CD4-positive, alpha-beta T cell treated with Interleukin-1 beta for 1 hour (primary cell): ENCODE data around the gene MEX3A.

Experiments used
- DNase-seq, 2 donors: peaks; one replicate each; pipeline ENCODE4 v3.0.0-alpha.2; 2020 to 2022

The MEX3A gene, protein sequence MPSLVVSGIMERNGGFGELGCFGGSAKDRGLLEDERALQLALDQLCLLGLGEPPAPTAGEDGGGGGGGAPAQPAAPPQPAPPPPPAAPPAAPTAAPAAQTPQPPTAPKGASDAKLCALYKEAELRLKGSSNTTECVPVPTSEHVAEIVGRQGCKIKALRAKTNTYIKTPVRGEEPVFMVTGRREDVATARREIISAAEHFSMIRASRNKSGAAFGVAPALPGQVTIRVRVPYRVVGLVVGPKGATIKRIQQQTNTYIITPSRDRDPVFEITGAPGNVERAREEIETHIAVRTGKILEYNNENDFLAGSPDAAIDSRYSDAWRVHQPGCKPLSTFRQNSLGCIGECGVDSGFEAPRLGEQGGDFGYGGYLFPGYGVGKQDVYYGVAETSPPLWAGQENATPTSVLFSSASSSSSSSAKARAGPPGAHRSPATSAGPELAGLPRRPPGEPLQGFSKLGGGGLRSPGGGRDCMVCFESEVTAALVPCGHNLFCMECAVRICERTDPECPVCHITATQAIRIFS

DNA sequence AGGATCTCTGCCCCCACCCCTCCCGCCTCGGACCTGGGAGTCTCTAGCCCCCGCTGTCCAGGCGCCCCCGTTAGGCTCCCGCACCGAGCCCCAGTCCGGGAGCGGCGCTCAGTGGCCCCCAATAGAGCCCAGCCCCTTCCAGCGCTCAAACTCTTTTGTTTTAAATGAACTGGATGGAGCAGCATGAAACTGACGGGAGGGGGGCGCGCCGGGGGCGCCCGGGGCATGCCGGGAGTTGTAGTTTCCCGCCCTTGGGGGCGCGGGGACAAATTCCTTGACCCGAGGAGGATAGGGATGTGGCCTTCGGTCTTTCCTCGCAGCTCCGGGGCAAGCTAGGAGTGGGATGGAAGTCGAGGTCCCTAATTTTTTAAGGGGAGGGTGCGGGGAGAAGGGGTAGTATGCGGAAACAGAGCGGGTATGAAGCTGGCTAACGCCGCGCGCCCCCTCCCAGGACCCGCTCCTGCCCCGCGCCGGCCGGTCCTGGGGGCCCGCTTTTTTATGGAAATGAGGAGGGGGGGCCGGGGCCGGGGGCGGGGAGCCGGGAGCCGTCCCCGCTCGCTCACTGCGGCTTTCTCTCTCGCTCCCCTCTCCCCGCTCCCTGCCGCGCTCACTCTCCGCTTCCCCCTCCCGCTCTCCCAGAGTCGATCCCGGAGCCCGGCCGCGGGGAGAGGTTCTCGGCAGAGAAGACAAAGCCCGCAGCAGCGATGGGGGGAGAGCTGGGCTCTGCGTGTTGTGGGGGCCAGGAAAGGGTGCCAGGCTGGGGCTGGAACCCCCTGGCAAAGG lies at the start of gene MEX3A:
TSS of gene MEX3A (minus strand) at position 157 of the 783 bp plus-strand sequence. CDS start 467 bp downstream, outside the sequence.
- peak; percentile 58 to 60 for DNase-seq

DNA sequence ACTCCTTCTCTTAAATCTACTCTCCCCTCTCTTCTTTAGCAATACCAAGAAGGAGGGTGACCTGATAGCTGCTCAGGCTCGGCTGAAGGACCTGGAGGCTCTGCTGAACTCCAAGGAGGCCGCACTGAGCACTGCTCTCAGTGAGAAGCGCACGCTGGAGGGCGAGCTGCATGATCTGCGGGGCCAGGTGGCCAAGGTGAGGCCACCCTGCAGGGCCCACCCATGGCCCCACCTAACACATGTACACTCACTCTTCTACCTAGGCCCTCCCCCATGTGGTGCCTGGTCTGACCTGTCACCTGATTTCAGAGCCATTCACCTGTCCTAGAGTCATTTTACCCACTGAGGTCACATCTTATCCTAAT lies 48.3 kb upstream of the MEX3A start:
- no peak for DNase-seq

DNA sequence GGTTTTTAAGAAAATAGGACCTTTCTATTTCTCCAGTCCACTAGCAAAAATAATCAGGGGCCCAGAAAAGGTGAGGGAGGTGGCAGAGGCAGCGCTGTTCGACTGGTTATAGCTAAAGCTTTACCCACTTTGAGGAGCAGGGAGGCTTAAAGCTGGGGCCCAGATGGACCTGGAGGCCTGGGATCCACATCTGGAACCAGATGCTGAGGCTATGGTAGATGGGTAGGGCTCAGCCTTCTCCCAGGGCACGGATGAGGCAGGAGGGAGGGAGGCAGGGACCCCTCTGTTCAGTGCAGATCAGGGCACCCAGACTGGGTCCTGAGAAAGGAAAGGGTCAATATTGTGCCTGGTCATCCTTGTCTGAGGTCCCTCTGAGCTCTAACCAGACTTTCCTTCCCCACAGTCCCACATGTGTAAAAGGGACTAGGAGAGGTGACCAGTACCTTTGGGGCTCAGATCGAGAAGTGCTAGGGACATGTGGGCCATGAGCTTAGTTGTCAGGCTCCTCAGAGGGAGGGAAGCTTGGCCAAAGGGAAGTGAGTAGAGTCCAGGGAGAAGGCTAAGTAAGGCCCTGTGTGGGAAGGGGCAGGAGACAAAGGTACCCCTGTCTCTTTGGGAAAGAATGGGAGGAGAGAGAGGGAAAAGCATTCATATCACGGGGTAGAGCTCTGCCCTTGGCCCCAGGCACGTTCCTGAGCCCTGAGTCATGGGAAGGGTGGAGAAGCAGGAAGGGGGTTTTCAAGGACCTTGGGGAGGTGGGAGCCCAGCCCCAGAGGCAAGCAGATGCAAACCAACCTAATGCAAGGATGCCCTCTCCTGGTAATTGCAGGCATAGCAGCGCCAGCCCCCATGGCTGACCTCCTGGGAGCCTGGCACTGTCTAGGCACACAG lies 47.7 kb upstream of the MEX3A start:
- peak; percentile 76 to 82 for DNase-seq

DNA sequence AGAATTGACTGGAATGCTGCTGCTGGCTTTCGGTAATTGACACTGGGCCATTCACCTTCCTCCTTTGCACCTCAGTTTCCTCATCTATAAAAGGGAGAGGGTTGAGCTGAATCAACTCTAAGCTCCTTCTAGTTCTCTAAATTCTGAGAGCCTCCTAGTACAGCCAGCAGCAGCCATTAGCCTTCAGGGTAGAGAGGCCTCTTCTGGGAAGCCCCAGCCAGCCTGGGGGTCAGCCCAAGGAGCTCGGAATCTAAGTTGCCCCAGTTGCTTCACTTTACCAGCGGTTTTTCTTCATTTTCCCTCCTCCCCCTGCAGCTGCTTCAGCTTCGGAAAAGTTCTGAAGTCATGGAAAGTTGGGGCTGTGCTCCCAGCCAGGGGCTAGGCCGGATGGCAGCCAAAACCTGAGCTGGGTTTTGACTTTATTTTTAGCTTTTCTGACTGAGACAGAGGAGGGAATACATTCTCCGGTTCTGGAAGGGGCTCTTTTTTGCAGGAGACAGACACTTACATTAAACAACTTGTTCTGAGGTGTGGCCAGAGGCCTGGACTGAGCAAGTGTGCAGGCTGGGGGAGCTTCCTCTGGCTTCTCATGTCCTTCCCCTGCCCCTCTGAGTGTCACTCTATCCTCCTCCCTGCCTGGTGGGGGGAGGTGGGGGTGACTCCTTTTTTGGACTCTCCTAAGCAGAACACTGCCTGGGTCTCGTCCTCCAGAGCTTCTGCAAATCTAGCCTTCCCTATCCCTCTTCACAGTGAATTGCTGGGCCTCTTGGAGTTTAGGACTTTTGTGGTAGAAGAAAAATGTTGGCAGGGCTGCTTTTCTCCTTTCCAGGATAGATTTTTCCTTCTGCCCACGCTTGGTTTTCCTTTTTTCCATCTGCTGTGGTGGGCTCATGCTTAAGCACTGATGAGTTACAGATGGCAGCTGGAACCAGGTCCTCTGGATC lies 46.7 kb upstream of the MEX3A start:
- DNase-seq, result peak; percentile 1 to 13

DNA sequence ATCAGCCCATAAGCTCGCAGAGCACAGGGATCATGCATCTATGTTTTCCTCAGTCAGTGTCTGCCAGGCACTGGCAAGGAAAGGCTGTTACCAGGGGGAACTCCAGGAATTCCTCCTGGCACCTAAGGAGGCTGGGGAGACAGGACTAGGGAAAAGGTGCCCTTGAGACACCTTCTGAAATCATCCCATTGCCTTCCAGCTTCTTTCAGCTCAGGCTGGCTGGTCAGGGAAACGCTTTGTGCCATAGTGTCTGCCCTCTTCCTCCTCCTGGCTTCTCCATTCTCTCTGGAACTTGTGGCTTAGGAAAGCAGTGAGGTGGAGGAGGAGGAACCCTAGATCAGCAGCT lies 46.0 kb upstream of the MEX3A start:
- DNase-seq, result peak in 1 of 2 donors; percentile 14

DNA sequence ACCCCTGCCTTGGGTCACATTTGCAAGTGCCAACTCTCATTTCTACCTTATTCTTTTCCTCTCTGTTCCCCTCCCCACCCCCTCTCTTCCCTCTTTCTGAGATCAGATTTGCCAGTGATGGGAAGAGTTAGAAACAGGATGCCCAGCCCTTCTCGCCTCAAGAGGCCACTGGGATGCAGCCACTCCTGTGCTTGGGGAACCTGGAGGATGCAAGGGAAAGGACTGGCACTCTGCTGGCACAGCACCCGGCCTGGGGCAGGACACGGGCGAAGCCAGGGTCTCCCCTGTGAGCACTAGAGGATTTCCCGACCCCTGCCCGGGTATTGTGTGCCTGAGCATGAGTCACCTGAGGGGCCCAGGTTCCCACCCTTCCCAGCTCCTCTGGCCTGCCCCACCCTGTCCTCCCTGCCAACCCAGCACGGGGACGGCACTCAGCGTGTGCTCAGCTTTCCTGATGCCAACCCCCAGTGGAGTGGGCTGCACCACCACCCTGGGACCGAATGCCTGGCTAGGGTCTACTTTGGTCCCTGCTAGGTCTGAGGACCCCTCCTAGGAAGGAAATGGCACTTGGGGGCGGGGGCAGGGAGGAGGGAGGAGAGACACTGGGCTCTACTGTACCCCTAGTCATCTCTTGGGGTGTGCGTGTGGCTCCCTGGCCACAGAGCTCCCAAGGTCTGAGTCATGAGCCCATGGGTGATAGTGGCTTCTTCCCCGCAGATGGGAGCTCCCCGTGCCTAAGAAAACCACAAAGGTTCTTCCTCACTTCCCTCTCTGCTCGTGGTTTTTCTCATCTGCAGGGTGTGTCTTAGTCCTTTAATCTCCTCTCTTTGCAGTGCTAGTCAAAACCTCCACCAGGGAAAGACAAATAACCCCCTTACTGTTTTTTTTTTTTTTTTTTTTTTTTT lies 44.6 kb upstream of the MEX3A start:
- DNase-seq, result peak; percentile 87 to 89

DNA sequence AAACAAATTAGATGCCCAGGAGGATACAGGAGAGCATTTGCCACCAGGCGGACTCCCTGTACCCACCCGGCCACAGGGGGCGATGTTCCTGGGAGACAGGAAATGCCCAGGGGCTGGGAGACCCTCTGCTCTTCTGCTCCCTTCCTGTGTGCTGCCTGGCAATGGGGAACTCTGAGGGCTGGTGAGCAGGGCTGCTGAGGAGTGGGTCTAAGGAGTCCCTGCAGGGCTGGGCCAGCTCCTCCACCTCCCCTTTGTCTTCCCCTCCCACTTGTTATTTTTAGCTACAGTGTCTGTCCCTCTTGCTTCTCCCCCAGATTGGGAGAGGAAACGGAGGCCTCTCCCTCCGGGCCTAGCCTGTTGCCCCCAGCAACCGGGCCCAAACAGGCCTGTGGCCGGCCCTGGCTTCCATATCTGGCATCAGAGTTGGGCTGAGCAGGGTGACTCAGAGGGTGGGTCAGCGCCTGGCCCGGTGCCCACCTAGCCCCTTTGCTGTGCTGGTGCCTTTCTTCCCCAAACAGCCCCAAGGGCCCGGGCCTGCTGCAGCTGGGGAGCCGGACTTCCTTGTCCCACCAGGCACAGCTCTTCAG lies 43.9 kb upstream of the MEX3A start:
- DNase-seq, result peak; percentile 80 to 86

DNA sequence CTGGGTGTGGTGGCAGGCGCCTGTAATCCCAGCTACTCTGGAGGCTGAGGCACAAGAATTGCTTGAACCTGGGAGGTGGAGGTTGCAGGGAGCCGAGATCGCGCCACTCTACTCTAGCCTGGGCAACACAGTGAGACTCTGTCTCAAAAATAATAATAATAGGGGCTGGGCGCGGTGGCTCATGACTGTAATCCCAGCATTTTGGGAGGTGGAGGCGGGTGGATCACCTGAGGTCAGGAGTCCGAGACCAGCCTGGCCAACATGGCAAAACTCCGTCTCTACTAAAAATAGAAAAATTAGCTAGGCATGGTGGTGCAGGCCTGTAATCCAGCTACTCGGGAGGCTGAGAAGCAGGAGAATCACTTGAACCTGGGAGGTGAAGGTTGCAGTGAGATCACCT lies 43.3 kb upstream of the MEX3A start:
- DNase-seq, result peak in 1 of 2 donors; percentile 21

DNA sequence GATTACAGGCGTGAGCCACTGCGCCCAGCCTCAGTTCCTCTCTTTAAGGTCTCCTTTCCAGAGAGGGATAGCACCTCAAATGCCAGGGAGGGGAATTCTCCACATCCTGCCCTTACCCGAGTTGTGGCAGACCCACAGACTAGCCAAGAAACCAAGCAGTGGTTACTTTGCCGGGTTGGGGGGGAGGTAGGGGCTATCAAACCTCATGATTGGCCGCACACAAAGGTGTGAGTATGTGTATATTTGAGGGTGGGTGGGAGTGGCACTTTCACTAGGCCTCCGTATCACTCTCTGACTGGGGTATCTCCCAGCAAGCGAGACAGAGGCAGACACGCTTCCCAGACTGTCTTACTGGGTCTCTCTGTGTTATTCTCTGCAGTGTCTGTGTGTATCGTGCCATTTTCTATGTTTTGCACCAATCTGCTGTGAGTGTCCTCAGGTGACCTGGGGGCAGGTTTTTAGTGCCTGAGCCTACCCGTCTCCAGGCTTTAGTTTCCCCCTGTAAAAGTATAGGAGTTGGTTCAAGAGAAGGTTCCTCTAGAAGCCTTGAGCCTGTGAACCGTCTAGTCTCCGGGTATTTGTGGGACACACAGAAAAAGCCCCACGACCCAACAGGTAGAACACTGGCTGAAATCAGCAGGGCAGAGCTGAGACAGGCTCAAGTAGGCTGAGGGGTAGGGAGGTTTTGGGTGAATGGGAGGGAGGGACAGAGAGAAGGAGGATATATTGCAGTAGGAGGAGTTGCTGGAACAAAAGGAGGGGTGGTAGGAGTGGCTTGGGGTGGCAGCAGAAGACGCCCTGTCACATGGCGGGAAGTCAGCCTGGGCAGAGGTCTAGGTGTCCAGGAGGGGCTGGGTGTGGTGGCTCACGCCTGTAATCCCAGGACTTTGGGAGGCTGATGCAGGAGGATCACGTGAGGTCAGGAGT lies 42.6 kb upstream of the MEX3A start:
- peak; percentile 58 to 68 for DNase-seq

DNA sequence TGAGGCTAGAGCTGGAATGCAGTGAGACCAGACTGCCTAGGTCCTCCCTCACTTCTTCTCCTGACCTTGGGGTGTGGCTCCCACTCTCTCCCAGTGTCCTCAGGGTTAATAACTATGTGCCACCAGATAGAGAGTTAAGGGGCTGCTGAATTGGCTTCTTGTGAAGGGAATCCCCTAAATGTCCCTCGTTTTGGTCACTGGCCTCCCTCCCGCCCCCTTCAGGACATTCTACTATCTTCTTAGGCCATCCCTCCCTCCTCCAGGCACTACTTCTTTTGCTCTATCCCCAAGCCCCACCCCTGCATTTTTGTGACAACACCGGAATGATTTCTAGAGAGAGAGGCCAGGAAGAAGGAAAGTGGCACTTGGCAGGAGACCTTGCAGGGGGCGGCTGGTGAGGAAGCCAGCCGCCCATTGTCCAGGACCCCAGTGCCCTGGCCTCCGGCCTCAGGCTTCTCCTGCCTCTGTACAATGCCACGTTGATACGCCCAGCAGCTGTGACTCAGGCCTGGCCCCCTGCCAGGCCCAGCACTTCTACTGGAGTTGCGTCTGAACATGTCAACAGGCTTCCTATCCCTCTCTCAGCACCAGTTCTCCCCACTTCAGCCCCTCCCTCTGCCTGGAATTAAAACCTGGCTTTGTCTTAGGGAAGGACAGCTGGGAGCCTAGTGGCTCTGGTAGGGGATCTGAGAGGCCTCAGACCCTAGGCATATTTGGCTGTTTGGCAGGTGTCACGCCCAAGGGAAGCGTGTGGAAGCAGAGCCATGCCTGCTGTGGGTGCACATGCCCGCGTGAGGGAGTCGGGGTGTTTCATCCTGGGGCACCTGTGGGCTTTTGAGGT lies 41.3 kb upstream of the MEX3A start:
- DNase-seq, result peak; percentile 63 to 74

DNA sequence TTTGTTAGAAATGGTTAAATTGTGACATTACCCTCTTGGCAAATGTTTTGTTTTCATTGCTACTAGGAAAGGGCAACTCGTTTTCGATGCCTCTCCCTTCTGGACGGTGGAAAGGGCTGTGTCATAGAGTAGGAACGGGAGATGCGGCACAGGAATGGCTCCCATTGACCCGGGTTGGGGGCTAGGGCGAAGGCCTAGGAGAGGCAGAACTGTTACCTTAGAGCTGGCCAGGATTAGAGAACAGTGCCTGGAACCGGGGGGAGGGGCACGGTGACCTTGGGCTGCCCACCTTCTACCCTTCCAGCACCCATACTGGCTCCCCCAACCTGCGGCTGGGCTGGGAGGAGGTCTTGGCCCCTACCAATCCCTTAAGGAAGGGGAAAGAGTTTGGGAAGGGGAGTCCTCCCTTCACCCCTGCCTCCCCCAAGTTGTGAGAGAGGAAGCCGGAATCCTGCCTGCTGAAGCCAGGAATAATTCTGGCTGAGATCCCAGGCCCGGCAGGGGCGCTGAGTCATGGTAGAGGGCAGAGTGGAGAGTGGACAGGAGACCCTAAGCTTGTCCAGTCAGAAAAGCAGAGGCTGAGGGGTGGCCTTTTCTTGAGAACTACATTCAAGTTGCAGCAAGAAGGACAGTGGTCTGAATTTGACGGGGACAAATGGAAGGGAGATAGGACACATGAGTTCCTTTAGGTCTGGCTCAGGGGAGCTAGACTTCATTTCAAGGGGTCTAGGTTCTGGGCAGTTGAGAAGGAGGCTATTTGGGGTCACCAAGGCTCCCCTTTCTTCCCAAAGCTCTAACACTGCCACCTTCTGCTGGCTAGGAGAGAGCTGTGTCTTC lies 40.5 kb upstream of the MEX3A start:
- DNase-seq, result peak; percentile 15 to 32

DNA sequence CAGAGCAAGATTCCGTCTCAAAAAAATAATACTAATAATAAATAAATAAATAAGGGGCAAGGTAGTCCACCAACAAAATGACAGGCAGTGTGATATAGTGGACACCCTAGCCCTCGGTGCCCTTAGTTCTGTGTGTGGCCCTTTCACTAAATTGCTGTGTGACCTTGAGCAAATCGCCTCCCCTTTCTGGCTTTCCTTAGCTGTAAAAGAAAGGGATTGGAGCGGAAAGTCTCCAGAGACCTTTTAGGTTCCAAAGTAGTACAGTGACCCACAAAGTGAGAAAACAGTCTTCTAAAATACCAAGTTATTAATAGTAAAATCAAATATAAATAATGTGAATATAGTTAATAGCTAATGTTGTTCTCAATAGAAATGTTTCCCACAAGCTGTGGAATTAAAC lies 39.8 kb upstream of the MEX3A start:
- peak in 1 of 2 donors; percentile 19 for DNase-seq

DNA sequence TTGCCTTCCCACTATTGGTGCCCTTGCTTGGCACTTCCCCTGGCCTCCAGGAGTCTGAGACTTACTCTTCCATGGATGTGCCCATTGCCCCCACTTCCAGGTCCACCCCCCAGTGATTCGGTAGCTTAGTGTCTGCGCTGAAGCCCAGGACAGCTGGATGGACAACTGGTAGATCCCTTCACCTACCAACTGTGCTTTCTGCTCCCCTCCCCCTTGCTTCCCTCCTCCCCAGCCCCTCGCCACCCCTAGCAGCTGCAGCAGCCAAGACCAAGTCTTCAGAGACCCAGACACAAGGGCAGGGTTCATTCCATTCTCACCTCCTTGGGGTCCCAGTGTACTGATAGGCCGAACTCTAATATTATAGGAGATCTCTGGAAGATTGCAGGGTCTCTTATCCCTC lies 39.2 kb upstream of the MEX3A start:
- peak; percentile 1 to 21 for DNase-seq

DNA sequence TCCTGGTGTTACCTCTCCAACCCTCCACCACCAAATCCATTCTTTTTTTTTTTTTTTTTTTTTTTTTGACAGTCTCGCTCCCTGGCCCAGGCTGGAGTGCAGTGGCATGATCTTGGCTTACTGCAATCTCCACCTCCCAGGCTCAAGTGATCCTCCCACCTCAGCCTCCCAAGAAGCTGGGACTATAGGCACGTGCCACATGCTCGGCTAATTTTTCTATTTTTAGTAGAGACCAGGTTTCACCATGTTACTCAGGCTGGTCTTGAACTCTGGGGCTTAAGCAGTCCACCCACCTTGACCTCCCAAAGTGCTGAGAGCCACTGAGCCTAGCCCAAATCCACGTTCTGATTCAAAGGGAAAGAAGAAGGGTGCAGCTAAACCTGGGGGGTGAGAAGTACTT lies 38.7 kb upstream of the MEX3A start:
- DNase-seq, result peak in 1 of 2 donors; percentile 0

DNA sequence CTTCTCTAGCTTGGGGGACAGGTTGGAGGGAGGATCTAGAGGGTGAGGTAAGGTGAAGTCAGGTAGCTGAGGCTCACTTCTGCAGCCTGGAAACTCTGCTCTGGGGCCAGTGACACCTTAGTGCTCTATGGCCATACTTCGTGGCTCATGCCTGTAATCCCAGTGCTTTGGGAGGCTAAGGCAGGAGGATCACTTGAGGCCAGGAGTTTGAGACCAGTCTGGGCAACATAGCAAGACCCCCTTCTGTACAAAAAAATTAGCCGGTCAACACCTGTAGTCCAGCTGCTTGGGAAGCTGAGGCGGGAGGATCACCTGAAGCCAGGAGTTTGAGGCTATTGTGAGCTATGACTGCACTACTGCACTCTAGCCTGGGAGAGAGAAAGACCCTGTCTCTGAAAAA lies 38.1 kb upstream of the MEX3A start:
- DNase-seq, result no peak

DNA sequence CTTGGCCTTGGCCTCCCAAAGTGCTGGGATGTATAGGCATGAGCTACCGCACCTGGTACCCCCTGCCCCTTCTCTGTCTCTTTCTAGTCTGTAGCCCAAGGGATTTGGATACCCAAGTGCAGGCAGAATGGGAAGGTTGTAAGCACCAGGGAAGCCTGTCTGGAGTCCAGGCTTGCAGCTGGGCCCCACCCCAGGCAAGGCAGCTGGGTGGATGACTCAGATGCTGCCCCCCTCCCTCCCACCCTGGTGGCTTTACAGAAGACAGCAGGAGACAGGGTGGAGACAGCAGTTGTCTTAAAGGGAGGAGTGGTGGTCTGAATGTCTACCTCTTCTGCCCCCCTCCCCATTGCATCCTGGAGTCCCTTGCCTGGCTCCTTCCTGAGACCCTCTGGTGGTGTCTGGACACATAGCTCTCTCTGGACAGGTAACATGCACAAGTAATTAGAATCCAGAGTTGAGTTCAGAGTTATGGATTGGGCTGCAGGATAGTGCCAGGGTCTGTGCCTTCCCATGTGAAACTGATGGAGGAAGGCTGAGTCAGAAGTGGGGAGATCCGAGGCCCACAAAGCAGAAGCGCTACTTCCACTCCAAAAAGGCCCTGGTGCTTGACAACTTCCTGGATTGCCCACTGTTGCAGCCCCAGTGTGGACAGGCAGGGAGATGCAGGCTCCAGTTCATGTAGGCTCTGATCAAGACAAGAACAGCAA lies 37.4 kb upstream of the MEX3A start:
- DNase-seq, result peak; percentile 46 to 72
